ENCODE measurements around the gene PBOV1.

The PBOV1 gene

DNA sequence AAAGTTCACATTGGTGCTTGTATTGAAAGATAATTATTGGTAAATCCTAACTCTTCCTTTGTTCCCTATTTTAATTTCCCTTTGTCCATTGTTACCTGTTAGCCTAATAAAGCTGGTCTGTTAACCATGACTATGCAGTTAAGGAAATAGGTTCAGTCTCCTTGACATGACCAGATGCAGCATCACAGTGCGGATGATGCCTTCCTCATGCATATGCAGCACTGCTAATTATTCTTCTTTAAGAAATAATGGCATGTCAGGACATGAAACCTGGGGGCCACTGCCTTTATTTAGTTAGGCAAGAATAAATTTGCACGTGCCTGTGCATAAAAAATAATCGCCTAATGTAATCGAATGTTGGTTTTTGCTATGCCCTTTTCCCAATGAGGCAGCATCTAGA is 16.5 kb downstream of the PBOV1 start:
- H3K4me3 ChIP-seq (ENCODE audit: low read length) = no peak overlapping the region
- no peak for TF ChIP-seq CTCF (IDR thresholded peaks at IDR 0.05; ENCODE audit: insufficient read depth, low read depth, low read length, missing control alignments)
- no peak for DNase-seq (ENCODE audit: low read depth)

DNA sequence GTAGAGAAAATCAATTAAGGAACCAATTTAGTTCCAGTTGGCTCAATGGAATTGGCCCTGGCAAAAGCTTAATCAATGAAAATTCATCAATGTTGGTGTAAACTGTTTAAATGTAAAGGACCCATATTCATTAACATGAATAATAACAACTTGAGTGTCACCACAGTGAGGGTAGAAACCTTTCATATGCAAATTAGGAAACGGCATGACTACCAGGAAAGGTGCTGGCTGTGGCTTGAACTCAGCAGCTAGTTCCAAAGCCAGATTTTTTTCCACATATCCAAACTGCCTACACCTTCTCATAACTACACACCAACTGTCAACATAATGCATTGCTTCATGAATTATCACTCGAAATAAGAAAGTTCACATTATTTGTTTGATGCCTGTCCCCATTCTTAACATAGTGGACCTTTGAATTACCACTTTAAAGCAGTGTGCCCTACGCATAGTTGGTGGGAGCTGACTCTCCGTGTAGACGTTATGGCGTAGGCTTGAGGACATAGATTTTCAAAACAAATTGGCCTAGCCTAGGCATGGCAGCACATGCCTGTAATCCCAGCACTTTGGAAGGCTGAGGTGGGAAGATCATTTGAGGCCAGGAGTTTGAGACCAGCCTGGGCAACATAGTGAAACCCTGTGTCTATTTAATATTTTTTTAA is 19.7 kb downstream of the PBOV1 start:
- no peak for TF ChIP-seq CTCF (IDR thresholded peaks at IDR 0.05; ENCODE audit: insufficient read depth, low read depth, low read length, missing control alignments)
- no peak overlapping the region for H3K4me3 ChIP-seq (ENCODE audit: low read length)
- DNase-seq (ENCODE audit: low read depth) = no peak

DNA sequence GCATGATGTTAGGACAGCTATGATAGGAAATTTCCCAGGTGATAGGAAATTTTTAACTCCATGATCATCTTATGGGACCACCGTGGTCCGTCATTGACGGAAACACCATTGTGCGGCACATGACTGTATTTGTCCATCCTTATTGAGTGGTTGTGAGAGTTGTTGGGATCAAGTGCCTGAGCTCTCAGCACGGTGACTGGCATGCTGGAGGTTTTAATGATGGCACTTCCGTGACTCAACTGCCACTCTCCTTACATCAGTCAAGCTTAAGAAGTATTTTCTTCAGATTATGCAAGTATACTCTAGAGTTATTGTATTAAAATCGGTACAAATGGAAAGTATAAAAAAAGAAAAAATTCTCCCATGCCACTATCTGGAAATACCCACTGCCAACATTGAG is 20.7 kb downstream of the PBOV1 start:
- H3K4me3 ChIP-seq (ENCODE audit: low read length) = no peak overlapping the region
- TF ChIP-seq CTCF (IDR thresholded peaks at IDR 0.05; ENCODE audit: insufficient read depth, low read depth, low read length, missing control alignments) = no peak
- DNase-seq (ENCODE audit: low read depth) = no peak

DNA sequence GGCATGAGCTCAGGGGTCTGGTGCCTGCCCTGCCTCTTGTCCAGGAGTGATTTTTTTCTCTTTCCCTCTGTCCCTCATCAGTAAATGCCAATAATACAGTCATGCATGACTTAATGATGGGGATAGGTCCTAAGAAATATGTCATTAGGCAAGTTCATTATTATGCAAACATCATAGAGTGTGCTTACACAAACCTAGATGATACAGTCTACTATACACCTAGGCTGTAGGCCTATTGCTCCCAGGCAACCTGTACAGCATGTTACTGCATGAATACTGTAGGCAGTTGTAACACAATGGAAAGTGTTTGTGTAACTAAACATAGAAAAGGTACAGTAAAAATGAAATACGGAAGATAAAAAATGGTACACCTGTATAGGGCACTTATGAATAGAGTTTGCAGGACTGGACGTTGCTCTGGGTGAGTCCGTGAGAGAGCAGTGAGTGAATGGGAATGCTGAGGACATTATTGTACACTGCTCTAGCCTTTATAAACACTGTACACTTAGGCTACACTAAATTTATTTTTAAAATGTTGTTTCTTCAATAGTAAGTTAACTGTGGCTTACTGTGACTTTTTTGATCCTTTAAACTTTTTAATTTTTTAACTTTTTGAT is 22.1 kb downstream of the PBOV1 start:
- H3K4me3 ChIP-seq (ENCODE audit: low read length) = no peak overlapping the region
- TF ChIP-seq CTCF (IDR thresholded peaks at IDR 0.05; ENCODE audit: insufficient read depth, low read depth, low read length, missing control alignments) = no peak
- peak; percentile 48 for DNase-seq (ENCODE audit: low read depth)

DNA sequence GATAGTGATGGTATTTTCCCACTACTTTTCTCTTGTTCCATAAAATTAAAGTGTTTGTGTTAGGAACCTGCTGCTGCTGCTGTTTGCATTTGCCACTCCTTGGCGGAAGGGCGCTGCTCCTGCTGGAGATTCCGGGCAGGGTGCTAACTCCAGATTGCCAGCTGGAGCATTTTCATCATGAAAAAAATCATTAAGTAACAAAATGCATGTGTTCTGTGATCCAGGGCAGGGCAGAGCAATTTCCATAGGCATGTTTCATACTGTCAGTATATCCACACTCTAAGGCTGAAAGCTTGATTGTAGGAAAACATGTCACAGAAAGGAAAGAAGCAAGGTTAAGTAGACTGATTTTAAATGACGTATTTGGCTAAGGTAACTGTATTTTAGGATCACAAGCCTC is 24.0 kb downstream of the PBOV1 start:
- H3K4me3 ChIP-seq (ENCODE audit: low read length) = no peak overlapping the region
- no peak for DNase-seq (ENCODE audit: low read depth)
- TF ChIP-seq CTCF (IDR thresholded peaks at IDR 0.05; ENCODE audit: insufficient read depth, low read depth, low read length, missing control alignments) = no peak

- DNase-seq (ENCODE audit: low read depth) = peak; percentile 75
- no peak for TF ChIP-seq CTCF (IDR thresholded peaks at IDR 0.05; ENCODE audit: insufficient read depth, low read depth, low read length, missing control alignments)
- H3K4me3 ChIP-seq (ENCODE audit: low read length) = no peak overlapping the region
These were observed 29.9 kb downstream of the PBOV1 start for GRCh38 chr6:138188278-138188941.
